OCI-M1 (cell line): Measurements from ENCODE around the gene AIRE.

ENCODE experiments used
- DNase-seq: peaks from one replicate; lab custom pipeline; 2025; lab: John Stamatoyannopoulos, UW

AIRE gene

GRCh38 chr21:44324854-44325107 is 39.1 kb downstream of the AIRE start:
- no peak for DNase-seq

GRCh38 chr21:44325386-44326271 is 40.0 kb downstream of the AIRE start:
- DNase-seq: no peak

- no peak for DNase-seq
These were observed 40.6 kb downstream of the AIRE start for GRCh38 chr21:44326272-44326647.

- no peak for DNase-seq
These were observed 41.3 kb downstream of the AIRE start for GRCh38 chr21:44326716-44327602.

GRCh38 chr21:44327603-44327974 is 41.9 kb downstream of the AIRE start:
- DNase-seq: no peak

GRCh38 chr21:44328242-44328895 is 42.7 kb downstream of the AIRE start:
- DNase-seq: no peak

GRCh38 chr21:44329086-44329889 is 43.6 kb downstream of the AIRE start:
- no peak for DNase-seq

- no peak for DNase-seq
These were observed 44.5 kb downstream of the AIRE start for GRCh38 chr21:44329971-44330681.

- no peak for DNase-seq
These were observed 45.0 kb downstream of the AIRE start for GRCh38 chr21:44330698-44331097.

- no peak for DNase-seq
These were observed 45.5 kb downstream of the AIRE start for GRCh38 chr21:44331209-44331608.

GRCh38 chr21:44331650-44332307 is 46.1 kb downstream of the AIRE start:
- DNase-seq: no peak

- DNase-seq: no peak
These were observed 46.7 kb downstream of the AIRE start for GRCh38 chr21:44332383-44332782.

- no peak for DNase-seq
These were observed 47.3 kb downstream of the AIRE start for GRCh38 chr21:44332965-44333364.

- no peak for DNase-seq
These were observed 48.0 kb downstream of the AIRE start for GRCh38 chr21:44333509-44334328.

- DNase-seq: no peak
These were observed 48.8 kb downstream of the AIRE start for GRCh38 chr21:44334329-44335030.

- DNase-seq: no peak
These were observed 49.8 kb downstream of the AIRE start for GRCh38 chr21:44335266-44336059.

GRCh38 chr21:44337449-44337848 is 51.8 kb downstream of the AIRE start:
- DNase-seq: no peak
